HEK293 (cell line): ENCODE data around the gene PRRT1B.

Experiments
- CTCF ChIA-PET: fragments of 350-600 bp; formaldehyde crosslinking; extraction: SDS; loops from one replicate; lab custom pipeline; 2021; ENCODE audit warnings: antibody characterized with exemption; lab: Yijun Ruan, JAX
- POLR2A ChIA-PET: fragments of 300-600 bp; formaldehyde crosslinking; extraction: SDS; loops from one replicate; lab custom pipeline; 2020; ENCODE audit warnings: antibody characterized with exemption, inconsistent platforms; lab: Yijun Ruan, JAX
- H3K27ac ChIP-seq: fragments of 200-500 bp; sonication (Bioruptor generic); 2 replicates; pipeline ENCODE4 v1.5.1; 2014; ENCODE audit warnings: low read depth, low read length, control low read depth, inconsistent platforms; ENCODE audit errors: extremely low read depth
- H3K36me3 ChIP-seq, 2 experiments: fragments of 200-500 bp in 1 of 2; sonication (Bioruptor generic) in 1 of 2; 1 replicate in 1 of 2; 2 replicates in 1 of 2; pipeline ENCODE4 v1.5.1; 2014 to 2017; ENCODE audit warnings: inconsistent platforms in 2 of 2, low read length in 2 of 2; ENCODE audit not compliant: control insufficient read depth in 2 of 2, insufficient read depth in 1 of 2
- H3K4me1 ChIP-seq: fragments of 200-500 bp; sonication (Bioruptor generic); 2 replicates; pipeline ENCODE4 v1.5.1; 2014; ENCODE audit warnings: mild to moderate bottlenecking, low read length, inconsistent platforms; ENCODE audit not compliant: control insufficient read depth, insufficient read depth
- H3K4me3 ChIP-seq: 2 replicates; pipeline ENCODE4 v1.5.1; 2011; ENCODE audit warnings: low read depth, mild to moderate bottlenecking, control low read depth, low read length, moderate library complexity
- H3K9me3 ChIP-seq: fragments of 200-500 bp; sonication (Bioruptor generic); 2 replicates; pipeline ENCODE4 v1.5.1; 2014; ENCODE audit warnings: low read depth, low read length, inconsistent platforms; ENCODE audit not compliant: control insufficient read depth, insufficient read depth
- KLF1 ChIP-seq: fragments of 450-650 bp; formaldehyde crosslinking; IDR thresholded peaks from 2 replicates; pipeline ENCODE4 v1.5.1; 2016; ENCODE audit warnings: missing biosample characterization, missing genetic modification characterization
- KLF16 ChIP-seq: fragments of 450-650 bp; formaldehyde crosslinking; IDR thresholded peaks from 2 replicates; pipeline ENCODE4 v1.5.1; 2017; ENCODE audit warnings: missing biosample characterization, missing genetic modification characterization
- KLF8 ChIP-seq: fragments of 450-650 bp; formaldehyde crosslinking; IDR thresholded peaks from 2 replicates; pipeline ENCODE4 v1.5.1; 2016; ENCODE audit warnings: missing biosample characterization, missing genetic modification characterization
- REPIN1 ChIP-seq: fragments of 450-650 bp; formaldehyde crosslinking; IDR thresholded peaks from 2 replicates; pipeline ENCODE4 v1.5.1; 2017; ENCODE audit warnings: missing biosample characterization, missing genetic modification characterization, low read depth
- SP2 ChIP-seq: fragments of 450-650 bp; formaldehyde crosslinking; IDR thresholded peaks from 2 replicates; pipeline ENCODE4 v1.5.1; 2016; ENCODE audit warnings: missing biosample characterization, missing genetic modification characterization
- ZBTB7A ChIP-seq: fragments of 450-650 bp; formaldehyde crosslinking; IDR thresholded peaks from 2 replicates; pipeline ENCODE4 v1.5.1; 2016; ENCODE audit warnings: low read depth, missing biosample characterization, missing genetic modification characterization
- ZFHX2 ChIP-seq: fragments of 450-650 bp; formaldehyde crosslinking; conservative IDR thresholded peaks from 2 replicates; pipeline ENCODE4 v1.5.1; 2016; ENCODE audit warnings: missing biosample characterization, missing genetic modification characterization
- ZFP3 ChIP-seq: fragments of 450-650 bp; formaldehyde crosslinking; IDR thresholded peaks from 2 replicates; pipeline ENCODE4 v1.5.1; 2016; ENCODE audit warnings: low read depth, missing biosample characterization, missing genetic modification characterization
- ZNF157 ChIP-seq: fragments of 450-650 bp; formaldehyde crosslinking; IDR thresholded peaks from 2 replicates; pipeline ENCODE4 v1.5.1; 2016; ENCODE audit warnings: missing biosample characterization, missing genetic modification characterization
- ZNF175 ChIP-seq: fragments of 450-650 bp; formaldehyde crosslinking; IDR thresholded peaks from 2 replicates; pipeline ENCODE4 v1.5.1; 2016; ENCODE audit warnings: missing biosample characterization, missing genetic modification characterization
- ZNF184 ChIP-seq: fragments of 450-650 bp; IDR thresholded peaks from 2 replicates; pipeline ENCODE4 v1.5.1; 2018; ENCODE audit warnings: missing biosample characterization, mild to moderate bottlenecking, missing genetic modification characterization
- ZNF776 ChIP-seq: fragments of 450-650 bp; formaldehyde crosslinking; IDR thresholded peaks from 2 replicates; pipeline ENCODE4 v1.5.0; 2017; ENCODE audit warnings: missing biosample characterization, missing genetic modification characterization, borderline replicate concordance
- ZNF791 ChIP-seq: fragments of 450-650 bp; formaldehyde crosslinking; IDR thresholded peaks from 2 replicates; pipeline ENCODE4 v1.5.1; 2016; ENCODE audit warnings: missing biosample characterization, missing genetic modification characterization
- ZNF830 ChIP-seq: fragments of 450-650 bp; IDR thresholded peaks from 2 replicates; pipeline ENCODE4 v1.5.0; 2018; ENCODE audit warnings: missing biosample characterization, missing genetic modification characterization, low read depth, mild to moderate bottlenecking, moderate library complexity
- TF ChIP-seq, protein P1 (sequence below): fragments of 450-650 bp; formaldehyde crosslinking; IDR thresholded peaks from 2 replicates; pipeline ENCODE4 v1.5.1; 2017; ENCODE audit warnings: missing biosample characterization, missing genetic modification characterization
- TF ChIP-seq, protein P2 (sequence below): fragments of 450-650 bp; formaldehyde crosslinking; IDR thresholded peaks from 2 replicates; pipeline ENCODE4 v1.5.1; 2016; ENCODE audit warnings: missing biosample characterization, missing genetic modification characterization
- TF ChIP-seq, protein P3 (sequence below): fragments of 450-650 bp; formaldehyde crosslinking; IDR thresholded peaks from 2 replicates; pipeline ENCODE4 v1.5.1; 2016; ENCODE audit warnings: missing biosample characterization, missing genetic modification characterization

The PRRT1B gene

DNA sequence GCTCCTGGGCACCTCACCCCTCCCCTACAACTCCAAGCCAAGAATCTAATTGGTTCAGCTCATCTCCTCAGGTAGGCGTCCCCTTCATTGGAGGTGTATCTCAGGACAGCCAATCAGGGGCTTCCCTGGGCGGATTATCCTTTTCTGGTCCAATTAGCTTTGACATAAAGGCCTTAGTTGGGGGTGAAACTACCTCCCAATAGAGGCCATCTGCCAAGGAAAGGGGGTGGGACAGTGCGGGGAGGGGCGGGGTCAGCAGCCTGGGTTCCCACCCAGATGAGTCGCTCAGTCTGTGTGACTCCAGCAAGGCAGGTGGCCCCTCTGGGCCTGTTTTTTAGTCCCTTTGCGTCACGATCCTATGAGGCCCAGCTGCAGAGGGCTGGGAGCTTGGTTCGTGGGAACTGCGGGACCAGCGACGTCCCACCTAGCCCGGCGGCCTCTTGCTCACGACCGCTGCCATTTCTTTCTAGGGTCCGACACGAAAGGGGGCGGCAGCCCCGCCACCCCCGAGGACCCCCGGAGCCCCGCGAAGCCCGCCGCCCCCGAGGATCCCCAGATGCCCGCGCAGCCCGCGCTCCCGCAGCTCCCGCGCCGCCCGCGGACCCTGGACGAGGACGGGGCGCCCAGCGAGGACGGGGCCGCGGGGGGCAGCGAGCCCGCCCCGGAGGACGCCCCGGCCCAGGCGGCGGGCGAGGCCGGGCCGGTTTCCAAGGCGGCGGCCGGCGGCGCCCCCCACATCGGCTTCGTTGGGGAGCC is 8.9 kb downstream of the PRRT1B start:
- CTCF ChIA-PET: interaction anchor here (0.6 kb wide), 2 partner anchors 25 to 80 kb away, joined by 3 read pairs; no protein-coding TSS in a partner anchor
- TF ChIP-seq KLF1 (tag by site-specific recombination) (peak; percentile 14; the same call in 1 of the 2 replicates), SP2 (tag by site-specific recombination) (peak; percentile 14; the same call in 1 of the 2 replicates), ZFHX2 (tag by site-specific recombination) (no peak)
- TF ChIP-seq, protein P1, sequence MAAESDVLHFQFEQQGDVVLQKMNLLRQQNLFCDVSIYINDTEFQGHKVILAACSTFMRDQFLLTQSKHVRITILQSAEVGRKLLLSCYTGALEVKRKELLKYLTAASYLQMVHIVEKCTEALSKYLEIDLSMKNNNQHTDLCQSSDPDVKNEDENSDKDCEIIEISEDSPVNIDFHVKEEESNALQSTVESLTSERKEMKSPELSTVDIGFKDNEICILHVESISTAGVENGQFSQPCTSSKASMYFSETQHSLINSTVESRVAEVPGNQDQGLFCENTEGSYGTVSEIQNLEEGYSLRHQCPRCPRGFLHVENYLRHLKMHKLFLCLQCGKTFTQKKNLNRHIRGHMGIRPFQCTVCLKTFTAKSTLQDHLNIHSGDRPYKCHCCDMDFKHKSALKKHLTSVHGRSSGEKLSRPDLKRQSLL: no peak
- TF ChIP-seq, all 188 proteins: peak for 2
- Histone ChIP-seq H3K36me3 (no peaks in the 10 kb centered on the region), H3K4me3 (no peak overlapping the region), H3K4me1 (no peaks in the 10 kb centered on the region), H3K27ac (no peak overlapping the region), H3K9me3 (no peaks in the 10 kb centered on the region)
- POLR2A ChIA-PET: no interaction called here

DNA sequence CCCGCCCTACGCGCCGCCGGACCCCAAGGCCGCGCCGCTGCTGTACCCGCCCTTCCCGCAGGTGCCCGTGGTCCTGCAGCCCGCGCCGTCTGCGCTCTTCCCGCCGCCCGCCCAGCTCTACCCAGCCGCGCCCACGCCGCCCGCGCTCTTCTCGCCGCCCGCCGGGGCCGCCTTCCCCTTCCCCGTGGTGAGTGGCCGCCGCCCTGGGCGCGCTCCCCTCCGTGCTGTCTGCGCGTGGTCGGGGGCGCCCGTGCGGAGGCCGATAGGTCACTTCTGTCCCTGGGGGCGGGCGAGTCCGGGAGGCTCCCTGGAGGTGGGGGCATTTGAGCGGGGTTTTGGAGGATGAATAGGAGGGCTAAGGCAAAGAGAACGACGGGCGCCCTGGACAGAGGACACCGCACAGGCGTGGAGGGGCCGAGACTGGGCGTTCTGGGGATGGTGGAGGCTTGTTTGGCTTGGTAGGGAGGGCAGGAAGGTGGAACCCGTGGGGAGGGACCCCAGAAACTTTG is 9.6 kb downstream of the PRRT1B start:
- no peaks in the 10 kb centered on the region for H3K4me1 ChIP-seq
- H3K4me3 ChIP-seq: no peak overlapping the region
- ChIA-PET POLR2A (no interaction called here), CTCF (no interaction called here)
- H3K36me3 ChIP-seq: no peaks in the 10 kb centered on the region
- no peak overlapping the region for H3K27ac ChIP-seq
- no peaks in the 10 kb centered on the region for H3K9me3 ChIP-seq
- TF ChIP-seq ZFP3 (tag by site-specific recombination) (peak; percentile 59; the same call in 1 of the 2 replicates), ZNF157 (tag by site-specific recombination) (no peak)
- TF ChIP-seq, all 188 proteins: peak for 1

DNA sequence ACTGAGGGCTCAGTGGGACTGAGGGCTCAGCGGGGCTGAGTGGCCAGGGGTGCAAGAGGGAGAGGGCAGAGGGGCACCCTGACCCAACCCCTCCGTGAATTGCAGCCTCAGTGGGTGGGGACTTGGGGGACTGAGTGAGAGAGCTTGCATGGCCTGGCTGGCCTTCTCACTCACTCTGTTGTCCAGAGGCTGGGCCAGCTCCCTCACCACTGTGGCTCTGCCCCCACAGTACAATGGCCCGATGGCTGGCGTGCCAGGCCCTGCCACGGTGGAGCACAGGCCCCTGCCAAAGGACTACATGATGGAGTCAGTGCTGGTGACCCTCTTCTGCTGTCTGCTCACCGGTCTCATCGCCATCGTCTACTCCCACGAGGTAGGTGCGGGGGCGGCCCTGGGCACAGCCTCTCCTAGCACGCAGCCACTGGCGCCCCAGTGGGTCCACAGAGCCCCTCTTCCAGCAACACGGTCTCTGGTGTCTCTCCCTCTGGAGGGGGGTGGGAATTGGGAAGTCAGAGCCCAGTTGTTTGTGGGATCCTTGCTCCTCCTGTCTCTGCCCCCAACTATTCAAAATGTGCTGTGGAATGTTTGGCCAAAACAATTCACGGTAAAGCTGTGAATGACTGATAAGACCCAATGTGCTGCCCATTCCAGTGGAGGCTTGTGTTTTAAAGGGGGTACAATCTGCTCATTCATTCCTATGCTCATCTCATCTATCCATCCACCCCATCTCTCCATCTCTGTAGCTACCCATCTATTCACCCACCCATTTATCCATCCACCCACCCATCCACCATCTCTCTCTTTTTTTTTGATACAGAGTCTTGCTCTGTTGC is 10.7 kb downstream of the PRRT1B start:
- H3K9me3 ChIP-seq: no peaks in the 10 kb centered on the region
- H3K36me3 ChIP-seq: no peaks in the 10 kb centered on the region
- no peak overlapping the region for H3K4me3 ChIP-seq
- ChIA-PET CTCF (no interaction called here), POLR2A (no interaction called here)
- TF ChIP-seq KLF16 (tag by site-specific recombination) (no peak), ZNF791 (tag by site-specific recombination) (no peak), ZNF776 (tag by site-specific recombination) (no peak), REPIN1 (tag by site-specific recombination) (no peak), KLF8 (tag by site-specific recombination) (no peak), ZNF830 (tag by site-specific recombination) (no peak), ZNF184 (tag by site-specific recombination) (no peak), ZNF175 (tag by site-specific recombination) (no peak), ZBTB7A (tag by site-specific recombination) (no peak)
- TF ChIP-seq, protein P2, sequence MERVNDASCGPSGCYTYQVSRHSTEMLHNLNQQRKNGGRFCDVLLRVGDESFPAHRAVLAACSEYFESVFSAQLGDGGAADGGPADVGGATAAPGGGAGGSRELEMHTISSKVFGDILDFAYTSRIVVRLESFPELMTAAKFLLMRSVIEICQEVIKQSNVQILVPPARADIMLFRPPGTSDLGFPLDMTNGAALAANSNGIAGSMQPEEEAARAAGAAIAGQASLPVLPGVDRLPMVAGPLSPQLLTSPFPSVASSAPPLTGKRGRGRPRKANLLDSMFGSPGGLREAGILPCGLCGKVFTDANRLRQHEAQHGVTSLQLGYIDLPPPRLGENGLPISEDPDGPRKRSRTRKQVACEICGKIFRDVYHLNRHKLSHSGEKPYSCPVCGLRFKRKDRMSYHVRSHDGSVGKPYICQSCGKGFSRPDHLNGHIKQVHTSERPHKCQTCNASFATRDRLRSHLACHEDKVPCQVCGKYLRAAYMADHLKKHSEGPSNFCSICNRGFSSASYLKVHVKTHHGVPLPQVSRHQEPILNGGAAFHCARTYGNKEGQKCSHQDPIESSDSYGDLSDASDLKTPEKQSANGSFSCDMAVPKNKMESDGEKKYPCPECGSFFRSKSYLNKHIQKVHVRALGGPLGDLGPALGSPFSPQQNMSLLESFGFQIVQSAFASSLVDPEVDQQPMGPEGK: no peak
- TF ChIP-seq, protein P3, sequence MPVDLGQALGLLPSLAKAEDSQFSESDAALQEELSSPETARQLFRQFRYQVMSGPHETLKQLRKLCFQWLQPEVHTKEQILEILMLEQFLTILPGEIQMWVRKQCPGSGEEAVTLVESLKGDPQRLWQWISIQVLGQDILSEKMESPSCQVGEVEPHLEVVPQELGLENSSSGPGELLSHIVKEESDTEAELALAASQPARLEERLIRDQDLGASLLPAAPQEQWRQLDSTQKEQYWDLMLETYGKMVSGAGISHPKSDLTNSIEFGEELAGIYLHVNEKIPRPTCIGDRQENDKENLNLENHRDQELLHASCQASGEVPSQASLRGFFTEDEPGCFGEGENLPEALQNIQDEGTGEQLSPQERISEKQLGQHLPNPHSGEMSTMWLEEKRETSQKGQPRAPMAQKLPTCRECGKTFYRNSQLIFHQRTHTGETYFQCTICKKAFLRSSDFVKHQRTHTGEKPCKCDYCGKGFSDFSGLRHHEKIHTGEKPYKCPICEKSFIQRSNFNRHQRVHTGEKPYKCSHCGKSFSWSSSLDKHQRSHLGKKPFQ: no peak
- no peak overlapping the region for H3K27ac ChIP-seq
- no peaks in the 10 kb centered on the region for H3K4me1 ChIP-seq
